ENCODE data around the gene TMEM9. TPM values are rescaled to one million over a fixed set of nuclear protein-coding genes. Genes with fewer than 3 reads are reported as not detected.

TMEM9 gene
- total and polyA plus RNA-seq, 2 donors (not counting 3 experiments of a cell fraction or from before 2014, with no cell fraction given): 39.3 to 96.1 TPM

DNA sequence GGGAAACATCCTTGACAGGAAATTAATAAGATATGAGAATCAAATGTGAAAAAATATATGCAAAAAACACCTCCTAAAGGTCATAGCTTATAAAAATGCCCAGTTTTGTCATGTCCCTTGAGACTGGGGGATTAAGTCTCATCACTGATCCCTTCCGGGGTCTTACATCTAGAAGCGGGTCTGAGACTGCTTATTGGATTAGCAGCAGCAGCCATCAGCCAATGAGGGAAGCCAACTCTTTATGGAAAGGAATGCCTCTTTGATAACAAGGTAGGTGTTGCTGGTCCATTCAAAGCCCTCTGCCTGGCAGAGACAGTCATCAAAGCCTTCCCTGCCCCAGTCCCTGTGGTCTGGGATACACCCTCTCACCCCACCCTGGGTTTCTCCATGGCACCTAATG, 38.2 kb downstream of the TMEM9 start:
- intact Hi-C loops (cut with micrococcal nuclease) (loop anchor here (10.0 kb wide), 1 partner anchor 561 kb away; no protein-coding TSS in a partner anchor), dilution Hi-C loops (cut with MboI; ENCODE audit: extremely low pct_ligation_motif_present, low sequenced_read_pairs) (no loop called here)
- no peaks in the 10 kb centered on the region for H3K36me3 ChIP-seq (ENCODE audit: control insufficient read depth in 2 of 2, extremely low read depth in 1 of 2, insufficient read depth in 2 of 2, low read length in 2 of 2)
- no peak for DNase-seq (ENCODE audit: low read depth, low spot score)
- H3K4me2 ChIP-seq (ENCODE audit: insufficient read depth, low read length): no peak overlapping the region
- H3K9me3 ChIP-seq (replicated peaks; ENCODE audit: control insufficient read depth, insufficient read depth, low read length): no peaks in the 10 kb centered on the region
- H3K9ac ChIP-seq (replicated peaks; ENCODE audit: extremely low read depth, insufficient read depth, low read length): no peak overlapping the region
- no peaks in the 10 kb centered on the region for H3K9me1 ChIP-seq (replicated peaks; ENCODE audit: control insufficient read depth, extremely low read depth, insufficient read depth, low read length)
- H3K27me3 ChIP-seq (ENCODE audit: control insufficient read depth in 2 of 2, insufficient read depth in 2 of 2, low read length in 2 of 2): peaks cover 28 to 55% of the 10 kb centered on the region in 2 experiments
- H3K27ac ChIP-seq (ENCODE audit: insufficient read depth, low read depth, low read length): no peak overlapping the region
- CTCF ChIA-PET: interaction anchor here (0.7 to 3.7 kb wide), 9 partner anchors 9 to 557 kb away, joined by 3 to 54 read pairs (median 3); no protein-coding TSS in a partner anchor
- no peaks in the 10 kb centered on the region for H3K79me2 ChIP-seq (ENCODE audit: control insufficient read depth, insufficient read depth, low read length)
- no peaks in the 10 kb centered on the region for H3K4me1 ChIP-seq (ENCODE audit: control insufficient read depth, extremely low read depth, insufficient read depth, low read length)
- POLR2A ChIA-PET: no interaction called here
- no TSS peak for BruUV-seq (replicated peaks)
- no peaks in the 10 kb centered on the region for H4K20me1 ChIP-seq (replicated peaks; ENCODE audit: control insufficient read depth, extremely low read depth, insufficient read depth, low read length)
- FAIRE-seq: no peak
- H3K4me3 ChIP-seq (replicated peaks in 1 of 3; ENCODE audit: insufficient read depth in 1 of 3, low read depth in 1 of 3, low read length in 3 of 3): no peak overlapping the region
- no peak for TF ChIP-seq MYC (IDR thresholded peaks at IDR 0.05; ENCODE audit: low read depth, low read length)
- TF ChIP-seq EZH2 (IDR thresholded peaks at IDR 0.05; ENCODE audit: borderline replicate concordance, low read depth, low read length, severe bottlenecking): no peak
- TF ChIP-seq POLR2AphosphoS5 (IDR thresholded peaks at IDR 0.05; ENCODE audit: insufficient read depth, low read depth, low read length): no peak
- no peak for TF ChIP-seq JUN (IDR thresholded peaks at IDR 0.05; ENCODE audit: borderline replicate concordance, insufficient read depth, insufficient read length, low read depth)
- no peak for TF ChIP-seq GATA2 (IDR thresholded peaks at IDR 0.05; ENCODE audit: insufficient read depth, insufficient read length, low read depth, low read length)
- TF ChIP-seq POLR2A (IDR thresholded peaks at IDR 0.05; ENCODE audit: low read depth, low read length): no peak
- no peak for TF ChIP-seq CTCF (IDR thresholded peaks at IDR 0.05; ENCODE audit: extremely low read depth in 1 of 2, insufficient read depth in 1 of 2, low read depth in 1 of 2, low read length in 2 of 2)
- TF ChIP-seq MAX (IDR thresholded peaks at IDR 0.05; ENCODE audit: insufficient read depth, insufficient read length): no peak
- TF ChIP-seq FOS (IDR thresholded peaks at IDR 0.05; ENCODE audit: borderline replicate concordance, insufficient read depth, low read length): no peak
- no peak overlapping the region for H2AFZ ChIP-seq (ENCODE audit: low read depth, low read length)
